ENCODE results near the gene EHMT1.
"Not testable (repeated sequence)": the region's sequence is repeated elsewhere in the genome, so short reads cannot be mapped to it uniquely, and the experiment has no call there.

Gene EHMT1

GRCh38 chr9:137716694-137717287 is 98.0 kb downstream of the EHMT1 start:
- DNase-seq (ENCODE audit: low read depth in 2 of 2): no peak

DNA sequence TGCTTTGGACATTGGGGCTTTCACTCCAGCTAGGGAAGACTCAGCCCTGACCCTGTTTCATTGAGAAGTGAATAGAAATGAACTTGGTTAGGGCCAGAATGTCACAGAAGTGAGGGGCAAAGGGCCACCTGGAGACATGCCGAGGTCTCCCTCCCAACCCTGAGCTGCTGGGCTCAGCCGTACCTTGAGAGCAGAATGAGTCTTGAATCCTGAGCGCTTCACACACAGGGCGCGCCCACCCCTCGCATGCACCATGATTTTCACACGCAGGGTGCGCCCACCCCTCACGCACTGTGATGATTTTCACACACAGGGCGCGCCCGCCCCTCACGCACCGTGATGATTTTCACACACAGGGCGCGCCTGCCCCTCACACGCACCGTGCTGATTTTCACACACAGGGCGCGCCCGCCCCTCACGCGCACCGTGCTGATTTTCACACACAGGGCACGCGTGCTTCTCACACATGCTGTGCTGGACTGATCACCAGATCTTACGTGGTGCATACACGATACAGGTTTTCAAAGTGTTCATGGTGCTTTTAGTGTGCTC is 99.0 kb downstream of the EHMT1 start:
- DNase-seq (ENCODE audit: low read depth in 2 of 2): no peak

- no peak for DNase-seq (ENCODE audit: low read depth in 2 of 2)
These were observed 100.4 kb downstream of the EHMT1 start for GRCh38 chr9:137719194-137719593.

- DNase-seq (ENCODE audit: low read depth in 2 of 2): no peak
These were observed 101.8 kb downstream of the EHMT1 start for GRCh38 chr9:137720571-137721110.

GRCh38 chr9:137721479-137721878 is 102.7 kb downstream of the EHMT1 start:
- DNase-seq (ENCODE audit: low read depth in 2 of 2): no peak

DNA sequence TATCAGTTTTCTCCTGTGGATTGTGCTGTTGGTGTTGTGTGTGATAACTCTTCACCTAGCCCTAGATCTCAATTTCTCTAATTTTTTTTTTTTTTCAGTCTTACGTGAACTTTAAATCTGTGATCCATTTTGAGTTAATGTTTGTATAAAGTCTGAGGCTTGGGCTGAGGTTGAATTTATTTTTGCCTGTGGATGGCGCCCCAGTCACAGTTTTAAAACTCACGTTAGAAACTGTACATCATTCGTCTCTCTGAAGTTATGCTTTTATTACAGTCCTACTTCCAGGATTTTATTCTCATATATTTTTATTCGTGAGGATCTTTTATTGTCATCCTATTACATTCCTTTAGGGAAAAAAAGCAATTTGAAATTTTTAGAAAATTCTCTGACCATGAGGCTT is 103.1 kb downstream of the EHMT1 start:
- no peak for DNase-seq (ENCODE audit: low read depth in 2 of 2)

GRCh38 chr9:137722481-137722880 is 103.7 kb downstream of the EHMT1 start:
- DNase-seq (ENCODE audit: low read depth in 2 of 2): no peak

DNA sequence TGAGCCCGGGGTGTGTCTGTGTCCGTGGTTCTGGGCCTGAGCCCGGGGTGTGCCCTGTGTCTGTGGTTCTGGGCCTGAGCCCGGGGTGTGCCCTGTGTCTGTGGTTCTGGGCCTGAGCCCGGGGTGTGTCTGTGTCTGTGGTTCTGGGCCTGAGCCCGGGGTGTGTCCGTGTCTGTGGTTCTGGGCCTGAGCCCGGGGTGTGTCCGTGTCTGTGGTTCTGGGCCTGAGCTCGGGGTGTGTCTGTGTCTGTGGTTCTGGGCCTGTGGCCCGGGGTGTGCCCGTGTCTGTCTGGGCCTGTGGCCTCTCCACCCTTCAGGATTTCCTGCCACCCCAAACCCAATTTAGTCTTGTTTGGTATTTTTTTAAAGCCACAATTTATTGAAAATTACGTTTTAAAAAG is 104.6 kb downstream of the EHMT1 start:
- DNase-seq (ENCODE audit: low read depth in 2 of 2): not testable (repeated sequence)

DNA sequence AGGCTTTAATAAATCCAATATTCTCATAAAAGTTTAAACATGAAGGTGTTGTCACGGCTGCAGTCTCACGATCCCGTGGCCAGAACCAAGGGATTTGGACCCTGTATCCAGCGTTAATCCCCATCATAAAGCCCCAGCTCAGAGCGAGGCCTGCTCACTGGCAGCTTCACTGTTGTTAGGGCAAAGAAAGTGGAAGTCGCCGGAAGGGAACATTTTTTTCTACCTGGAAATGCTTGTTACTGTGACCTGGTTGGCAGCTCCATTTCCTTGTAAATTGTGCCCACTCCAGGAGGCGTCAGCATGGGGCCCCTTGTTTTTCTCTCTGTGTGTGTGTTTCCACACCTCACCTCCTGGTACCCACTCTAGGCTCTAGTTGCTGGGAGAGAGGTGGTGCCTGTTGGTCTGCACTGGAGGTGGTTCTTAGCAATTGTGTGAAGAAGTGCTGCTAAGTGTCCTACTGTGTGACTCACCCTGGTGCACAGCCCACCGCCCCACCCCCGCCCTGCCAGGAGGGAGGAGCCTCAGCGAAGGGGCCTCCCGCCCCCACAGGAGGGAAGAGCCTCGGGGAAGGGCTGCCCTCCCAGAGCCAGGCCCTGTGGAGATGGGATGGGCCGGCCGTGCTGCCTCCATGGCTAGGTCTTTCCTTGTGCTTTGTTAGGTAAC is 105.1 kb downstream of the EHMT1 start:
- no peak for DNase-seq (ENCODE audit: low read depth in 2 of 2)

DNA sequence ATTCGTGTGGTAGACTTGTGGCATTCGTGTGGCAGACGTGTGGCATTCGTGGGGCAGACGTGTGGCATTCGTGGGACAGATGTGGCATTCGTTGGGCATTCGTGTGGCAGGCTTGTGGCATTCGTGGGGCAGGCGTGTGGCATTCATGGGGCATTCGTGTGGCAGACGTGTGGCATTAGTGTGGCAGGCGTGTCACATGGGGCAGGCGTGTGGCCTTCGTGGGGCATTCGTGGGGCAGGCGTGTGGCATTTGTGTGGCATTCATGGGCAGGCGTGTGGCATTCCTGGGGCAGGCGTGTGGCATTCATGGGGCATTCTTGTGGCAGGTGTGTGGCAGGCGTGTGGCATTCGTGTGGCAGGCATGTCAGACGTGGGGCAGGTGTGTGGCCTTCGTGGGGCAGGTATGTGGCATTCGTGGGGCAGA is 106.0 kb downstream of the EHMT1 start:
- DNase-seq (ENCODE audit: low read depth in 2 of 2): no peak

DNA sequence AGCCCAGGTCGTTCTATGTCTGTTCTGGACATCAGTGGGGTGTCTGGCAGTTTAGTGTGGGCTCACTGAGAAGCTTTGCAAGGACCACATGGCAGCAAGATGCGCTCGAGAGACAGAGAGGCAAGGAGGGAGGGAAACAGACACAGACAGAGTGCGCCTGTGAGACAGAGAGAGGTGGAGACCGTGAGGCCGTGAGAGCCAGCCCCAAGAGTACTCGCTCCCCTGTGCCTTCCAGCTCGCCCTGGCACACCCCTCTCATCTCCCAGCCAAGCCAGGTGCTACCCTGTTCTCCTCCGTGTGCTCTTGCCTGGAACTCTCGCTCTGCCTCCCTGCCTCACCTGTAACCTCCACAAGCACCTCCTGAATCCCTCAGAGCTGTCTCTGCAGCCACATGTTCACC is 106.8 kb downstream of the EHMT1 start:
- no peak for DNase-seq (ENCODE audit: low read depth in 2 of 2)

DNA sequence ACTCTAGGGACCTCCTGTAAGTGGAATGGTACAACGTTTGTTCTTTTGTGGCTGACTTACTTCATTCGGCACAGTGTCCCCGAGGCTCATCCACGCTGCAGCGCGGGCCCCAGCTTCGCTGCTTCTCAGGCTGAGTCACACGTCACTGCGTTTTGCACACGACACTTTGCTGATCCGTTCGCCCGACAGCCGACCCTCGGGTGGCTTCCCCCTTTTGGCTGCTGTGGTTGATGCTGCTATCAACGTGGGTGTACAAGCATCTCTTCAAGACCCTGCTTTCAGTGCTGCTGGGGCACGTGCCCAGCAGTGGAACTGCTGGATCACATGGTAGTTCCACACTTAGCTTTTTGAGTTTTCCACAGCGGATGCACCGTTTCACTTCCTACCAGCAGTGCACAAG is 107.5 kb downstream of the EHMT1 start:
- not testable (repeated sequence) for DNase-seq (ENCODE audit: low read depth in 2 of 2)

- DNase-seq (ENCODE audit: low read depth in 2 of 2): no peak
These were observed 108.0 kb downstream of the EHMT1 start for GRCh38 chr9:137726764-137727163.

DNA sequence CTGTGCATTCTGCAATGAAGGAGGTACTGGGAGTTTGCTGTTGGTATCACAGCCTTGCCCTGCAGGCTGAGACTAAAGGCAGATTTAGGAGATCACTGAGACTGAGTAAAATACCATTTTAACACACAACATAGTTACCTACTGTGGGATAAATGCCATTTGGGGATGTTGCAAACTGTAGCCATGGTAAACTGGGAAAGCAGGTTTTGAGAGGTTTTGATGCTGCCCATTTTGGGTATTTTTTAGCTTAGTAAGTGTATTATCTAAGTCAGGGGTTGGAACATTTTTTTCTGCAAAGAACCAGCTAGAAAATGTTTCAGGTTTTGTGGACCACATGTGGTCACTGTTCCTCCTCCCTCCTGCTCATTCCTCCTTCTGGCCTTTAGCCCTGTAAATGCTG is 108.9 kb downstream of the EHMT1 start:
- DNase-seq (ENCODE audit: low read depth in 2 of 2): no peak

- no peak for DNase-seq (ENCODE audit: low read depth in 2 of 2)
These were observed 109.9 kb downstream of the EHMT1 start for GRCh38 chr9:137728444-137729311.

GRCh38 chr9:137731216-137731946 is 112.6 kb downstream of the EHMT1 start:
- no peak for DNase-seq (ENCODE audit: low read depth in 2 of 2)

DNA sequence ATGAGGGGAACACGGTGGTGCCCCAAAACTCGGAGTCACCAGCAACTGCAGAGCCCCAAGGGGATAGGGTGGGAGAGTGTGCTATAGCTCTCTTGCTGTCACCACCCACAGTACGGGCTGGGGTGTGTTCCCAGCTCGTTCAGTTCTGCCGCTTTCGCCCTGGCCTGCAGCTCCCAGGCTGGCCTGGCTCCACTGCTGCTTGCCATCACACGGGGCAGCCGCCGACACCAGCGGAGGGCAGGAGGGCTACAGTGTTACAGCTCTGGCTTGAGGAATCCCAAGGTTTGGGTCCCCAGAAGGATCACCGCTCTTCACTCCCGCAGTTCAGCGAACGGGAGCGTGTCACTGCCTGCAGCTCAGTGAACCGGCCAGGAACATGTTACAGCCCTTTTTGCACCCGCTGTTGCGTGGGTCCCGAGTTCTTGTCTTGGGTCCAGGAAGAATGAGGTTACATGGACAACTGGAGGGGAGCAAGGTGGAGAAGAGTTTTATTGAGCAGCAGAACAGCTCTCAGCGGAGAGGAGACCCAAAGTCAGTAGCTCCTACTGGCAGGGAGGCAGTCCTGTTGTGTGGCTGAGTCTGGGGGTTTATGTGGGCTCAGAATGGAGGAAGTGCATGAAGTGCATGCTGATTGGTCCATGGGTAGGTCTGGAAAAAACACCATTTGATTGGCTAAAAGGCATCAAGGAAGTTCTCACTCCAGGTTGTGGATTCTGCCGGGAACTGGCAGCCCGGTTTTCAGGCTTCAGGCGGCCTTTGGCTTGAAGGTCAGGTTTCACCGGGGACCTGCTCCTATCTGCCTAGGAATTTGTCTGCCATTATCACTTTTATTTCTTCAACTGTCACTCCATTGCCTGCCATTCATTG is 113.4 kb downstream of the EHMT1 start:
- DNase-seq (ENCODE audit: low read depth in 2 of 2): no peak

DNA sequence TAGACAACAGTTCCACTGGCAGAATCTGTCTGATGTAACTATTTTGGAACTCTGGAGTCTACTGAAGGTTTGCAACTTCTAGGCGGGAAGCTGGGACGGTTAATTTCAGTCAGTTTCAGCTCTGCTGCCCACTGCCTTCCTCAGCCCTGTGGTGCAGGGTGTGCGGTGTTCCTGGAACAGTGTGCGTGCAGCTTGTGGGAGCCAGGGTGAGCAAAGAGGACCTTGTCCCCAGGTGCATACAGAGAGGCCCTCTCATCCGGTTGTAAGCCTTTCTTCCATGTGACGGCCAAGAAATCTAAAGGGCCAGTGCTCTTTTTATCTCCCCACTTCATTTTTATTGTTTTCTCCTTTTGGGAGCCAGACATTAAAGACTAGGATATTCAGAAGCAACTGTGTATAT is 114.6 kb downstream of the EHMT1 start:
- DNase-seq (ENCODE audit: low read depth in 2 of 2): no peak

- DNase-seq (ENCODE audit: low read depth in 2 of 2): no peak
These were observed 115.4 kb downstream of the EHMT1 start for GRCh38 chr9:137734181-137734580.

GRCh38 chr9:137738182-137738696 is 119.4 kb downstream of the EHMT1 start:
- not testable (repeated sequence) for DNase-seq (ENCODE audit: low read depth in 2 of 2)
